HEK293 (cell line): ENCODE measurements around the gene KLC4.

Source experiments
- ELK4 ChIP-seq: IDR thresholded peaks from 2 replicates; pipeline ENCODE4 v1.6.1; 2011; ENCODE audit warnings: mild to moderate bottlenecking, low read depth, low read length, borderline replicate concordance
- FEZF1 ChIP-seq: fragments of 450-650 bp; formaldehyde crosslinking; IDR thresholded peaks from 2 replicates; pipeline ENCODE4 v1.5.1; 2016; ENCODE audit warnings: missing biosample characterization, missing genetic modification characterization
- KLF7 ChIP-seq: fragments of 450-650 bp; formaldehyde crosslinking; IDR thresholded peaks from 2 replicates; pipeline ENCODE4 v1.5.1; 2016; ENCODE audit warnings: missing biosample characterization, missing genetic modification characterization, borderline replicate concordance
- PRDM10 ChIP-seq: fragments of 450-650 bp; formaldehyde crosslinking; IDR thresholded peaks from 2 replicates; pipeline ENCODE4 v1.5.1; 2016; ENCODE audit warnings: missing biosample characterization, missing genetic modification characterization
- ZBTB10 ChIP-seq: fragments of 450-650 bp; formaldehyde crosslinking; IDR thresholded peaks from 2 replicates; pipeline ENCODE4 v1.5.1; 2016; ENCODE audit warnings: missing biosample characterization, missing genetic modification characterization
- ZBTB20 ChIP-seq: fragments of 450-650 bp; formaldehyde crosslinking; IDR thresholded peaks from 2 replicates; pipeline ENCODE4 v1.5.1; 2016; ENCODE audit warnings: missing biosample characterization, missing genetic modification characterization
- ZFP37 ChIP-seq: fragments of 450-650 bp; formaldehyde crosslinking; IDR thresholded peaks from 2 replicates; pipeline ENCODE4 v1.5.1; 2016; ENCODE audit warnings: missing biosample characterization, missing genetic modification characterization
- ZNF133 ChIP-seq: fragments of 450-650 bp; formaldehyde crosslinking; IDR thresholded peaks from 2 replicates; pipeline ENCODE4 v1.5.1; 2016; ENCODE audit warnings: missing biosample characterization, missing genetic modification characterization
- ZNF155 ChIP-seq: fragments of 450-650 bp; formaldehyde crosslinking; IDR thresholded peaks from 2 replicates; pipeline ENCODE4 v1.5.1; 2016; ENCODE audit warnings: missing biosample characterization, missing genetic modification characterization
- ZNF311 ChIP-seq: fragments of 450-650 bp; formaldehyde crosslinking; IDR thresholded peaks from 2 replicates; pipeline ENCODE4 v1.5.1; 2017; ENCODE audit warnings: missing biosample characterization, missing genetic modification characterization, borderline replicate concordance
- ZNF398 ChIP-seq: fragments of 450-650 bp; formaldehyde crosslinking; IDR thresholded peaks from 2 replicates; pipeline ENCODE4 v1.5.1; 2017; ENCODE audit warnings: missing biosample characterization, missing genetic modification characterization
- ZNF449 ChIP-seq: fragments of 450-650 bp; formaldehyde crosslinking; IDR thresholded peaks from 2 replicates; pipeline ENCODE4 v1.5.1; 2017; ENCODE audit warnings: missing biosample characterization, mild to moderate bottlenecking, missing genetic modification characterization, moderate library complexity
- ZNF510 ChIP-seq: fragments of 450-650 bp; formaldehyde crosslinking; IDR thresholded peaks from 2 replicates; pipeline ENCODE4 v1.5.1; 2018; ENCODE audit warnings: mild to moderate bottlenecking, missing genetic modification characterization, missing biosample characterization; ENCODE audit not compliant: insufficient replicate concordance
- ZNF530 ChIP-seq: fragments of 450-650 bp; formaldehyde crosslinking; IDR thresholded peaks from 2 replicates; pipeline ENCODE4 v1.5.1; 2016; ENCODE audit warnings: low read depth, missing biosample characterization, missing genetic modification characterization
- ZNF548 ChIP-seq: fragments of 450-650 bp; formaldehyde crosslinking; IDR thresholded peaks from 2 replicates; pipeline ENCODE4 v1.5.1; 2016; ENCODE audit warnings: missing biosample characterization, missing genetic modification characterization
- ZNF555 ChIP-seq: fragments of 450-650 bp; formaldehyde crosslinking; conservative IDR thresholded peaks from 2 replicates; pipeline ENCODE4 v1.5.1; 2017; ENCODE audit warnings: missing biosample characterization, mild to moderate bottlenecking, missing genetic modification characterization, inconsistent platforms
- ZNF600 ChIP-seq: fragments of 450-650 bp; formaldehyde crosslinking; IDR thresholded peaks from 2 replicates; pipeline ENCODE4 v1.5.1; 2016; ENCODE audit warnings: missing biosample characterization, missing genetic modification characterization
- ZNF645 ChIP-seq: fragments of 450-650 bp; formaldehyde crosslinking; IDR thresholded peaks from 2 replicates; pipeline ENCODE4; 2016; ENCODE audit warnings: missing biosample characterization, missing genetic modification characterization
- ZNF660 ChIP-seq: fragments of 450-650 bp; IDR thresholded peaks from 2 replicates; pipeline ENCODE4 v1.5.1; 2018; ENCODE audit warnings: missing biosample characterization, mild to moderate bottlenecking, missing genetic modification characterization
- ZNF692 ChIP-seq: fragments of 450-650 bp; formaldehyde crosslinking; IDR thresholded peaks from 2 replicates; pipeline ENCODE4 v1.5.1; 2016; ENCODE audit warnings: missing biosample characterization, missing genetic modification characterization
- ZNF76 ChIP-seq: fragments of 450-650 bp; formaldehyde crosslinking; IDR thresholded peaks from 2 replicates; pipeline ENCODE4; 2016; ENCODE audit warnings: low read depth, missing biosample characterization, missing genetic modification characterization, borderline replicate concordance
- ZSCAN18 ChIP-seq: fragments of 450-650 bp; formaldehyde crosslinking; IDR thresholded peaks from 2 replicates; pipeline ENCODE4 v1.5.1; 2016; ENCODE audit warnings: missing biosample characterization, missing genetic modification characterization

KLC4 gene

GRCh38 chr6:43013097-43013842 lies 46.2 kb upstream of the KLC4 start (continued):
- TF ChIP-seq ZSCAN18 (tag by site-specific recombination) (no peak), ZNF449 (peak; percentile 95), ZBTB10 (peak; percentile 94), ZNF76 (tag by site-specific recombination) (no peak), ZNF645 (tag by site-specific recombination) (no peak), ZNF530 (tag by site-specific recombination) (no peak), ZNF555 (tag by site-specific recombination) (no peak), ZNF600 (tag by site-specific recombination) (peak; percentile 32; the same call in 1 of the 2 replicates), ZNF692 (tag by site-specific recombination) (peak; percentile 55; the same call in 1 of the 2 replicates), ZNF133 (tag by site-specific recombination) (no peak), ZNF311 (tag by site-specific recombination) (no peak), ZNF548 (tag by site-specific recombination) (no peak), ZNF155 (tag by site-specific recombination) (no peak), ELK4 (no peak), ZFP37 (tag by site-specific recombination) (0 out of 2 replicates have a peak, but pooled peaks have one; percentile 55), KLF7 (tag by site-specific recombination) (peak; percentile 56; the same call in 1 of the 2 replicates), FEZF1 (0 out of 2 replicates have a peak, but pooled peaks have one; percentile 1), ZNF660 (0 out of 2 replicates have a peak, but pooled peaks have one; percentile 45), ZNF510 (tag by site-specific recombination) (no peak), ZBTB20 (tag by site-specific recombination) (peak; percentile 40; the same call in 1 of the 2 replicates), ZNF398 (tag by site-specific recombination) (peak; percentile 84), PRDM10 (tag by site-specific recombination) (peak; percentile 33; the same call in 1 of the 2 replicates)
